HG03460 (cell line): Measurements from ENCODE around the gene PRR12.

Experiments
- ATAC-seq: cut with Tn5 transposase; IDR thresholded peaks from one replicate; pipeline ENCODE4 v1.9.1; 2021; ENCODE audit not compliant: unreplicated experiment

Gene PRR12

GRCh38 chr19:49664171-49665035 lies 73.4 kb downstream of the PRR12 start:
- peak; percentile 36 for ATAC-seq

DNA sequence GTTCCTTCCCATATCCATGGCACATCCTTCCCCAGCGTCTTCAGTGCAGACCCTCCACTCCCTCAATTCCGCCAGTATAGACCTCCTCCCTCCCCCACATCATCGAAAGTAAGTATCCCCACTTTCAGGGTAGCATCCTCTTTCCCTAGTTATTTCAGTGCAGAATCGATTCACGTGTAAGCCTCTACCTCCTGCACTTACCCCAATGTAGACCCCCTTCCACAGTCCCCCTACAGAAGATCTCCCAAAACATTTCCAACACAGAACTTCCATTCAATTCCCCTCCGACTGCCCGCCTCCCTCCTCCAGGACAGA lies 74.0 kb downstream of the PRR12 start:
- no peak for ATAC-seq

- ATAC-seq = peak; percentile 71
Observed at GRCh38 chr19:49665351-49666119, 74.6 kb downstream of the PRR12 start, which contains the start of the genes BCL2L12 and IRF3. Gene BCL2L12 (plus strand): TSS chr19:49665933. CDS start chr19:49666693, 760 bp downstream. Gene IRF3 (minus strand): TSS chr19:49665857. CDS start chr19:49664838, 1,019 bp downstream.

- no peak for ATAC-seq
Observed at GRCh38 chr19:49666120-49666444, 75.1 kb downstream of the PRR12 start.

- no peak for ATAC-seq
Observed at GRCh38 chr19:49667473-49667872, 76.5 kb downstream of the PRR12 start.

- ATAC-seq = no peak
Observed at GRCh38 chr19:49669516-49669915, 78.5 kb downstream of the PRR12 start.

DNA sequence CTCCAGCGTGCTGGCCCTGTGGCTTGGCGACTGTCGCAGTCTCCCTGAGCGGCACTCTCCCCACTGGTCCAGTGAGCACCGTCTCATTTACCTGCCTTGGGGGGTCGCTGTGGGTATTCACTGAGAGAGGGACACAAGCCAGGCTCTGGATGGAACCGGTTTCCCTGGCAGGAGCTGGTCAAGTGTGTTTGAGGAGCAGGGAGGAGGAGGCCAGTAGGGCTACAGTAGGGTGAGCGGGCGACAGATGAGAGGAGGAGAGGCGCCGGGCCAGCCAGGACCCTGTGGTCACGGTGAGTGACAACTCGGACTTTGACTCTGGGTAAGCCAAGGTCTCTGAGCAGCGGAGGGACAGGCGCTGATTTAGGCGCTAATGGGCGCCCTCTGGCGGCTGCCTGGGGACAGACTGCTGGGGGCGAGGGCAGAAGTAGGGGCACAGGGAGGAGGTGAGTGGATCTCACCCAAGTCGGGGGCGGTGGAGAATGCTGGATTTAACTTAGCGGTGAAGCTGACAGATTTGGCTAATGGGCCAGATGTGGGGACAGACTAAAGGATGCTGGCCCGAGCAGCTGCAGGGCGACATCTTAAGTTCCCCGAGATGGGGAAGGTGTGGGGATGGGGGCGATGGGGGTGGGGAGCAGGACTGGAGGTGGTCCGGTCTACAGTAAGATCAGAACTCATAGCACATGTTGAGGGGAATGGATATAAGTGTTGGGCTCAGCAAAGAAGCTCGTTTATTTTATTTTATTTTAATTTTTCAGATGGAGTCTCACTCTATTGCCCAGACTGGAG lies 81.3 kb downstream of the PRR12 start:
- no peak for ATAC-seq
